GM18505 (cell line): ENCODE measurements around the gene LRSAM1.

Experiments
- ATAC-seq: cut with Tn5 transposase; IDR thresholded peaks from one replicate; pipeline ENCODE4 v1.9.1; 2021; ENCODE audit not compliant: unreplicated experiment
- POLR2A ChIP-seq: IDR thresholded peaks from 4 replicates; pipeline ENCODE4 v1.6.1; 2011; ENCODE audit warnings: borderline replicate concordance; ENCODE audit not compliant: insufficient read depth, insufficient read length; ENCODE audit errors: extremely low read depth

LRSAM1 gene

DNA sequence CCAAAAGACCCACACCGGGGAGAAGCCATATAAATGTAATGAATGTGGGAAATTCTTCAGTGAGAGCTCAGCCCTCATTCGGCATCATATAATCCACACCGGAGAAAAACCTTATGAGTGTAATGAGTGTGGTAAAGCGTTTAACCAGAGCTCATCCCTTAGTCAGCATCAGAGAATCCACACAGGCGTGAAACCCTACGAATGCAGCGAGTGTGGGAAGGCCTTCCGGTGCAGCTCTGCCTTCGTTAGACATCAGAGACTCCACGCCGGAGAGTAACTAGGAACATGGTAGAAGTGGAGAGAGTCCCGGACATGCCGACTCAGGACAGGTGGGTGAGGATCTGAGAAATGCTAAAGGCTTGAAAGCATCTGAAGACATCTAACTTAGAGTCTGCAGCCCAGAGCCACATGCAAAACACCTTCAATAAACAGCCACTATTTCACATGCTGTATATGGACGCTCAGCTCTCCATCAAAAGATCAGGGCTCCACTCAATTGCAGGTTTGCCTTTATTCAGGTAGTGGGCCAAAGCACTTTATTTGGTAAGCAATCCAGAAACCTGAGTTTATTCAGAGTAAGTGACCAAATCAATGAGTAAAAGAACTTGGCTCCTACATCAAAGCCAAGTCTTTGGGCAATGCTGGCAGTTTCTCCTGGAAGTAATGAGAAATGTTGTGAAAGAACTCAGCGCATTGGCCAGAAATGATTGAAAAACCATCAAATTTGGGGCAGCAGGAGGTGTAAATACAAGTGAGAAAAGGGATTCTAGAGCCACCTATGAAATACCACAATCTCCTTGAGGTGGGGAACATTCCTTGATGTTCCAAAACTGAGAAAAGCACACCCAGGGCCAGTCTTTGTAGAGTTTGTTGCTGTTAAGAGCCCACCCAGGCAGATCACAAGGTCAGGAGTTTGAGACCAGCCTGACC, 6.1 kb upstream of the LRSAM1 start:
- TF ChIP-seq POLR2A: no peak
- no peak for ATAC-seq

DNA sequence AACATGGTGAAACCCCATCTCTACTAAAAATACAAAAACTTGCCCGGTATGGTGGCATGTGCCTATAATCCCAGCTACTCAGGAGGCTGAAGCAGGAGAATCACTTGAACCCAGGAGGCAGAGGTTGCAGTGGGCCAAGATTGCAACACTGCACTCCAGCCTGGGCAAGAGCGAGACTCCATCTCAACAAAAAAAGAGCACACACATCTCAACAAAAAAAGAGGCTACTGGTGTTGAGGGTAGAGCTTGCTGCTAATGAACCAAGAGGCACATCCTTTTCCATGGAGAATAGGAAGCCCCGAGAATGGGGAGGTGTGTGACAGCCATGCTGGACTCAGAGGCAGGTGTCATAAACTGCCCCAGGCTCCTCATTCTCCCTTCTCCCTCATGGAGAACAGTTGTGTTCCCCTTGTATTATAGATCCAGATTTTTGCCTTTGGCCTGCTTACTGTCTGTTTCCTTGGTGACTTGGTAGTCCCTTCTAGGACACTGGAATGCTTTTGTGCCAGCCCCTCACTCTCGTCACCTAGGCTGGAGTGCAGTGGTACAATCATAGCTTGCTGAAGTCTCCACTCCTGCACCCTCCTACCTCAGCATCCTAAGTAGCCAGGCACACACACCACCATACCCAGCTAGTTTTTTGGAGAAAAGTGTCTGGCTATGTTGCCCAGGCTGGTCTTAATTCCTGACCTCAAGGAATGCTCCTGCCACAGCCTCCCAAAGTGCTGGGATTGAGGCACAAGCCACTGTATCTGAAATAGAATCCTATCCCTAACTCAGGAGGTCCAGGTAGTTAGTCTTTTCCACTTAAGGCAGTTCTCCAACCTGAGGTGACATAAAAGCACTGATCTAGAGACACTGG, 5.2 kb upstream of the LRSAM1 start:
- peak; percentile 54 for TF ChIP-seq POLR2A
- no peak for ATAC-seq

DNA sequence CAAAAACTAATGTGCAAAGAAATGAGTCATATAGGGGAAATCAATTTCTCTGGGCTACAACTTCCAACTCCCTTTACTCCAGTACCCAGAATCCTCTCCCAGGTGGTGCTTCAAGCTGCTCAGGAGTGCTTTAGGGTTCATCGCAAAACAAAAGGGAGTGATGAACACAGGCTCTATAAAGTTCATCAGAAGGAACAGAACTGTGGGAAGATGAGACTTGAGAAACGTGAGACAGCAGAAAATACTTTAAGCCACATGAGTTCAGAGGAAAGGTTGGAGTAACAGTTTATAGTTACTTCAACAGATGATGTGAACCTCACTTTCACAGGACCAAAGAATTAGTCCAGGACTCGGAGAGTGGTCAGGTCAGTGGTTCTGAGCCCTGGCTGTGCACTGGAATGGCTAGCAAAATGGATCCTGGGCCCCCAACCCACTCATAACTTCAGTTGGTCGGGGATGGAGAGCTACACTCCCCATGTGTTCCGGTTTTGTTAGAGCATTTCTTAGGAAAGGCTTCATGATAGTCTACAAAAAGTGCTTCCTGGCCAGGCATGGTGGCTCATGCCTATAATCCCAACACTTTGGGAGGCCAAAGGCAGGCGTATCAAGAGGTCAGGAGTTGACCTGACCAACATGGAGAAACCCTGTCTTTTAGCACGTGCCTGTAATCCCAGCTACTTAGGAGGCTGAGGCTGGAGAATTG, 4.4 kb upstream of the LRSAM1 start:
- no peak for TF ChIP-seq POLR2A
- ATAC-seq: no peak

DNA sequence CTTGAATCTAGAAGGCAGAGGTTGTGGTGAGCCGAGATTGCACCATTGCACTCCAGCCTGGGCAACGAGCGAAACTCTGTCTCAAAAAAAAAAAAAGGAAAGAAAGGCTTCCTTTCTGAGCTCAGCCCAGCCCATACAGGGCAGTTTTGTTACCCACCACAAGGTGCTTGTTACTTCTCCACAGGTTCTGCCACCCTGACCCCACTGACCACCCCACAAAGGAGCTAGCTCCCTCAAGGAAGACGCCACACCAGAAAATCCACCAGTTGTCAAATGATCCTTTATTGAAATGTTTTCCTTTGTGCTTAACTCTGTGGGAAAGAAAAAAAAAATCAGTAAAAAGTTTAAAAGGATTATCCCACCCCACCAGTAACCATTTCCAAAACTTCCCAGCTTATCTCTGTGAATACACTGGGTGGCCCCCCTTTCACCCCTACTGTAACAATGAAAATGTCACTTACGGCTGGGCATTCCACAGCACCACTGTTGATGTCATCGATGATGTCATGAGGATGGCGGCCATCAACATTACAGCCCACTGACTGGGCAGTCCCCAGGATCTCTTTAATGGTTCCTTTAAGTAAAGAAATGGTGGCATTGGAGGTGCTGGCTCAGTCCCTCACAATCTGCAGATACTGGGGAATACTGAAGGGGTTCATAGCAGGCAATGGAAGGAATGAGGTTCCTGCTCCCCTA, 3.7 kb upstream of the LRSAM1 start:
- ATAC-seq: no peak
- no peak for TF ChIP-seq POLR2A

DNA sequence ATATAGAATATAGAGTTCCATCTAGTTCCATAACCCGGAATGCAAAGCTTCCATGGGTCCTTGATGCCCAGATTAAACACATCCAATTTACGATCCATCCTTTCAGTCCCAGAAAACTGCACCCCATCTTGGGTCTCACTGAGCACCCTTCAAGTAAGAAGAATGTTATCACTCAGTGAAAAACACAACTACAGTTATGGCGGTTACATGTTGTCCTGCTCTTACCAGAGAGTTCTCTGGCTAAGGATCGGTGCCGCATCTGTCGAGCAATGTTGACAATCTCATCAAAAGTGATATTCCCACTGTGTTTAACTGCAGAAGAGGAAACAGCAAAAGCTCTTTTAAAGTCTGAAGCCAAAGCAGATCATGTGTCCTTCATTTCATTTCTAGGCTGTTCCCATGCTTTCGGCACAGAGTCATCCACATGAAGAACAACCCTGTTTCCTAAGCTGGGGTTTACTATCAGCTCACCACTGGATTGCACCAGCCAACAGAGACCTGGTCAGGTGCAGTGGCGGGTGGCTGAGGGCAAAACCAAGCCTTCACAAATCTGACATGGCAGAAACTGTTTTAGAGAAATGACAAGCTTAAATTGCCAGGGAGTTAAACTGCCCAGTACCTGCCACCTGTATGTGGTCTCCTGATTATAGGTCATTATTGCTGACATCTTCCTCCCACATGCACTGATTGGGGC, 3.1 kb upstream of the LRSAM1 start:
- TF ChIP-seq POLR2A: peak; percentile 31
- ATAC-seq: no peak

DNA sequence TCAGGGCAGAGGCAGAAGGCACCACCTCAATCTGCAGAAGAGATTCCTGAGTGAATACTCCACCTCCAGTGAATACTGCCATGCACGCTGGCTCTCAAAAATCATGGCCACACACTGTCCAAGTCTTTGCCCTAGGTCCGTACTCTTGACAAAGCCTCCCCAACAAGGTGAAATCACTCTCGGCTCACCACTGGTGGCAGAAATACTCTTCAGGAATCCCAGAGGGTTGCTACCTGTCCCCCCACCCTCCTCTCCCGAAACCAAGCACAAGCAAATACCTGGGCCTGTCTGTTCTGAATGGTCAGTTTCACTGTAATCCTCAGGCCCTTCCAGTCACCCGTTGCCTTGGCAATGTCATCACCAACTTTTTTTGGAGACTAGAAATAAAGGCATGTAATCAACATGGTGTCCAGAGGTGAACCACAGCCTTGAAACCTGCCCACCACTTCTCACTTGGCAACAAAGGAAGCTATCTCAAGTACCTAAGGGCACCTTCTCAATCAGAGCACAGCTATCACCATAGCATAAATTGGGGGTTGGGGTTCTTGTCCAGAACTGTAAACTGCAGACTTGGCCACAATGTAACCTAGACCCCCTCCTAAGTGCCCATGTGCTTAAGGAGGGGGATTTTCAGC, 1.9 kb upstream of the LRSAM1 start:
- no peak for ATAC-seq
- no peak for TF ChIP-seq POLR2A

DNA sequence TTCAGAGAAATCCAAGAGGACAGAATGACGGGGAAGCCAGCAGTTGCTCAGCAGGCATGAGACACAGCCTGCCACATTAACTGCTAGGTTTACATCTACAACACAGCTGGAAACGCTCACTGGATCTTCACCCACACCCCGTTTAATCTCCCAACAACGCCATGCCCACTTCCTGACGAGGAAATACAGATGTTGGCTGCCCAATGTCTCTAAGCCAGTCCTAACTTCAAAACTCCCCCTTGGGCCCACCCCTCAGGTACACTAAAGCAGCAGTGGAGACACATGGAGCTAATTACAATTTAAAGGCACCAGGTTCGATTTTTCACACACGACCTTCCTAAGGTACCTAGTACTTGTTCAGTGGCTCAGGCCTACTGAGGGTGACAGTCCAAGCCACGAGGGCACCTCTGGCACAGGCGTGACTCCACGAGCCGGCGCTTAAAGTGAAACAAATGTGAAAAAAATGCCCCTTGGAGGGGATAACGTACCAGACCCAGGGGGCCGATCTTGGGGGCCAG, 1.0 kb upstream of the LRSAM1 start:
- ATAC-seq: no peak
- TF ChIP-seq POLR2A: no peak

DNA sequence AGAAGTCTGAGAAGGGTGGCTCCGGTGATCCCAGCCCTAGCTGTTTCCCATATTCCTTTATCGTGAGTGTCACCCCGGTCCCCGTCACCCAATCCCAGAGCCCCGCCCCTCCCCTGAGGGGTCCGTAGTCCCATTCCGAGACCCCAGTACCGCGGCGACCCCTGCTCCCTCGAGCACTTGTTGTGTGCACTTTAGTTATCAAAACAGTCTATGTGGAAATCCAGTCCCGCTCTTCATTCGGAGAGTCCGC, 223 bp downstream of the LRSAM1 start:
- TF ChIP-seq POLR2A: no peak
- ATAC-seq: no peak

DNA sequence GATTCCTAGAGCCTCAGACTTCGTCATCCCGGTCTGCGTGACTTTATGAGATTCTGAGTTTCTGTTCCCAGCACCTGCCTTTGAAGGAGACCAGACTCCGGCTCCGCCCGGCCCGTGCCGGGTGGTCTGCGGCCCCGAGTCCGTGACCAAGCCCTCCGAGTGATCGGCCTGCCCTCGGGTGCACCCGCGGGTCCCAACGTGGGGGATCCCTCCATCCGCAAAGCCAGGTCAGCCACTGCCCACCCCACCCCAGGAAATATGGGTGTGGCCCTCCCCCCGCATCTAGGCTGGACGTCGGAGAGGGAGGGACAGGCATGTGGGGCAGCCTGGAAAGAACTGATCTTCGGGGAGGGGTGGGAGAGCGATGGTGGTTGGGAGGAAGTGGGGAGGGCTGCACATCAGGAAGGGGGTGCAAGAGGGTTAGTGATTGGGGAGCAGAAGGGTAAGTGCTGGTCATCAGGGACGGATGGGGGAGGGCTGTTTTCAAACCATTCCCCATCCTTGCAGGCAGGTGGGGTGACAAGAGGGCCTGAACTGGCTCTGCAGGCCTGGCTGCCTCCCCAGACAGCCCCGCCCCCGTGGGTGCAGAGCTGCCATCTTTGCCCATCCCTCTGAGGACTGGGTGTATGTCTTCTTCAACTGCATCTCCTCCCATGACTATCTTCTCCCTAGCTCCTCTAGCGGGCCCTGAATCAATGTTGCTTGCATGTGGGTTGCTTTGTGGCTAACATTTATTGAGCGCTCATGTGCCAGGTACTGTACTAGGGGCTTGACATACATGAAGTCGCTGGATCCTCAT, 747 bp downstream of the LRSAM1 start:
- no peak for TF ChIP-seq POLR2A
- no peak for ATAC-seq

DNA sequence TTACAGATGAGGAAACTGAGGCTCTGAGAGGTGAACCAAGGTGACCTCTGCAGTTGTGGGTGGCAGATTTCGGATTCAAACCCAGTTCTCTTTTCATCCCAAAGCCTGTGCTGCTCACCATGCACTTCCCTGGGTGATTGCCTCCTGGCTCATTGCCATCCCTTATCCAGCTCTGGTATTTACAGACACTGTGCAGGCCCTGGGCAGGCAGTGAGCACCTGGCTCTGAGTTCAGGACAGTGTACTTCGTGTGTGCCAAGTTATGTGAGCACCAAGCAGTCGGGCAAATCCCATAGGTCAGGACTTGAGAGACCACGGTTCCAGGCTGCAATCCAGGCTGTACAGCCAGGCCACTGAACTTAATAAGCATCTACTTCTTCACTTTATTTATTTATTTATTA, 1.4 kb downstream of the LRSAM1 start:
- TF ChIP-seq POLR2A: no peak
- ATAC-seq: no peak

DNA sequence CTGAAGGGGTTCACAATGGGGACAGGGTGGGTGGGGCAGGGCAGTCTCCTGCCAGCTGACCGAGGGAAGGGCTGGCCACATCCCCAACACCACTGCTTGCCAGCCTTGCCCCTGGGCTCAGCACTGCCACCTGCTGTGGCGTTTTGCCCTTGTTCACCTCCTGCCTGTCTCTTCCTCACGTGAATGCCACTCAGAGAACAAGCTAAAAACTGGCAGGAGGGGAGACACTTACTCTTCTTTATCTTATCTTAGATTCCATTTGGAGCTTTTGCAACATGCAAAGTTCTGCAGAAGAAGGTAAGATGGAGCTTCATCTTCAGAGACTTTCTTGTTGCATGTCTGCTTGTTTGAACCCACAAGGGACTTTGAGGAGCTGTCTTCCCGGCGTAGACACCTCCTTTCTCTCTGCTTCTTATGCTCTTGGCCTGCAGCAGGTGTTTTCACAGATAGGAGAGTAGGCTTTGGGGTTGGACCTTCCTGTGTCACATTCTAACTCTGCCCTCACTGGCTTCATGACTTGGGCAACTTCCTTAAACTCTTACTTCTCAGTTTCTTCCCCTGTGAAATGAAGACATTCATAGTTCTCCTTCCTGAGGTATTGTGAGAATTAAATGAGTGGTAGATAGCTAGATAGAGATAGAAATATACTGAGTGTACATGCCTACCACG, 4.1 kb downstream of the LRSAM1 start:
- no peak for ATAC-seq
- TF ChIP-seq POLR2A: no peak
